GM19099 (cell line): Measurements from ENCODE around the gene CDH23.

Experiments used
- POLR2A ChIP-seq: IDR thresholded peaks from 3 replicates; pipeline ENCODE4 v1.6.1; 2011; ENCODE audit warnings: low read depth; ENCODE audit not compliant: insufficient read length; ENCODE audit errors: extremely low read depth

Gene CDH23

DNA sequence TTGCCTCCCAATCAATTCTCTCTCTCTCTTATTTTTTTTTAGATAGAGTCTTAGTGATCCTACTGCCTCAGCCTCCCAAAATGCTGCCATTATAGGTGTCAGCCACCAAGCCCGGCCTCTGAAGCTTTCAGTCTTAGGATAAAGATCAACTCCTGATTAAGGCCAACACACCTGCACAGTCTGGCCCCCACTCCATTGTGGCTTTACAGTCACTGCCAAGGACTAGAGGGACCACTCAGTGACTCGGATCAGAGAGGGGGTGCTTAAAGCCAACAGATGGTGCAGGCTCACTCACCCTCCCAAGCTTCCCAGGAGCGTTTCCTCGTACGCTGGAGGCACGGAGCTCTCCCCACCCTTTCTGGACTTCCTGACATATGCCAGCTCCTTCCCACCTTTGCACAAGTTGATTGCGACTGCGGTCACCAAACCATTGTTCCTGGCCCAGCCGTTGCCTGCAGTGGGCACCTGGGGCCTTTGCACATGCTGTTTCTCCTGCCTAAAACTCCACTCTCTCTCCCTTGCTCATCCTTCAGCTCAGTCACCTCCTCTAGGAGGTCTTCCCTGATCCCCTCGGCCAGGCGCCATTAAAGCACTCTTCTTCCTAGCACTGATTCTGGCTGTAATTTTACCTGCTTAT lies 1.7 kb upstream of the CDH23 start:
- TF ChIP-seq POLR2A, result no peak

DNA sequence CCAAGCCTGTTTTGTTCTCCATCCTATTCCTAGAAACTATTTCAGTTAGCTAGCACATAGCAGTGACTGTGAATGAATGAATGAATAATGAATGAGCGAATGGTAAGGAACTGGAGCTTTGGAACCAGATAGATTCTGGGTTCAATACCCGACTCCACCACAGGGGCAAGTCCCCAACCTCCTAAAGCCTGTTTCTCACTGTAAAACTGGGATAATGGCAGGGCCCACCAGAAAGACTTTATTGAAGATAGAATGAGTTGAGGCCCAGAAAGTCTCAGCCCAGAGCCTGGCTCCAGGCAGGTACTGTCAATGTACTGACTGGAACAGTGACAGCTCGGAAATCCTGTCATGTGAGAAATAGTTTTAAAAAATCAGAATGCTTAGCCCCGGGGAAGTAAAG lies 1.1 kb upstream of the CDH23 start:
- TF ChIP-seq POLR2A, result no peak

DNA sequence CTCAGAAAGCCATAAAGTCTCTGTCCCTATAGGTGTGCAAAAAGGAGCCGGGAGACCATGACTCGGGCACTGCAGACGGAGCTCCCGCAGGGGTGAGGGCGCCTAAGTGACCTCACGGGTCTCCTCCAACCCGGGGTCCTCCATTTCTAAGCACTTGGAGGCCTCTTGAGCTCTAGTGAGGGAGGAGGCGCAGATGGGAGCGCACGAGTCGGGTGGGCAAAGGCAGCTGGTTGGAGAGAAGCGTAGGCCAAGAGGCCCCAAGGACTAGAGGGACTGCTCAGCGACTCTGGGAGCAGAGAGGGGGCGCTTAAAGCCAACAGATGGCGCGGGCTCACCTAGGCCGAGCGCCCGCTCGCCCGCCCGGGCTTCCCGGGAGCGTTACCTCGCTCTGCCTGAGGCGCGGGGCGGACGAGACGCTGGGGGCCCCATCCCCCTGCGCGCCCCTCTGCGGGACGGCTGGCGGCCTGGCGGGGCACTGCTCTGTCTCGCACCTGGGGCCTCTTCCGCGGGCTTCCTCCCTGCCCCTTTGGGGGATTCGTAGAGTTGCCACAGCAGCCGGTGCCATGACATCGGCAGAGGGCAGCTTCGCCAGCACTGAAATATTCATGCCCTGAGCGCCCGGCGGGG lies 523 bp upstream of the CDH23 start:
- TF ChIP-seq POLR2A, result no peak

DNA sequence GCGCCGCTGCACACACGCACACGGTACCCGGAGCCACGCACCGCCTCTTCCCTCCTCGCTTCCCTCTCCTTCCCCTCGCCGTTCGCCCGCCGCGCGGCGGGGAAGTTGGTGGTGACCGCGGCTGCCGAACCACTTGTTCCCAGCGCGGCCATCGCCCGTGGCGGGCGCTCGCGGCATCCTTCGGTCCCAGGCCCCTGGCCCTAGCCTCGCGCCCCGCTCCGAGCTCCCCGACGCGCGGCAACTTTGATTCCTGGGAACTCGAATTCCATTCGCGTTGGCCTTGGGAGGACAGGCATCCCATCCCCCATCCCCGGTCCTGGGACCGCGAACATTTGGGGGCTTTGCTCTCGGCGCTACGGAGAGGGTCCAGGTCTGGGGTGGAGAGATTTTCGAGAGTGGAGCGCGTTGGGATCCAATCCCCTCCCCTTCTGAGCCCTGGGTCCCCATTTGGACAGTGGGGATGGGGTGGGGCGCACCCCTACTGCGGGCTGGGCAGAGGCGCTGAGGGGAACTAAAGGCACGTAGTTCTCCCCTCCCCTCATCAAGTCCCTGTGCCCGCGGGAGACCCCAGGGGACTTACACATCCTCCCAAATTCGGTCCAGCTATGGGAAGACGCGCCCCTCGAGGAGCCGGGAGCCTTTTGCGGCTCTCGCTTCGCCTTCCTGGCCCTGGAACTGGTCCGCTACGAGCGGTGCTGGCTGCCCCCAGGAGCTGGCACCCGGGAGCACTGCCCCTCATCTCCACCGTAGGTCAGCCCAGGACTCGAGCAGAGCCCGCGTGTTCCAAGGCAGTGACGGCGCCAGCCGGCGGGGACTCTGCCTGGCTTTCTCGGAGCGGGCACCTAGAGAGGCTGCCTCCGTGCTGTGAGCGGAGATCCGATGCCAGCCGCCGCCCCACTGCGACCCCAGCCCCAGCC lies 834 bp downstream of the CDH23 start:
- TF ChIP-seq POLR2A, result no peak

DNA sequence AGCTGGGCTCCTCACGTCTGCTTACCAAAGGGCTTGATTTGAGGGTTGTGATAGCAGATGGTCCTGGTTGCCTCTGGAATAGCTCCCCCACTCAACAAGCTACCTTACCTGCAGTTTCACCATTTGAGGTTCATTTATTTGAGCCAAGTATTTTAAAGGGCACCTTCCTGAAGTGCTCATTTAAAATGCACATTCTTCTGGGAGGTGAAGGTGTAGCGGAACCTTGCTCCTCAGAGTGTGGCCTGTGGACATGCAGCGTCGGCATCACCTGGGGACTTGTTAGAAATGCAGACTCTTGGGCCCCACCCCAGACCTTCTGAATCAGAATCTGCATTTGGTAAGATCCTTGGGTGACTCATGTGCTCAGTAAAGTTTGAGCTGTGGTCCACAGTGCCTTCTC lies 2.3 kb downstream of the CDH23 start:
- TF ChIP-seq POLR2A, result no peak

DNA sequence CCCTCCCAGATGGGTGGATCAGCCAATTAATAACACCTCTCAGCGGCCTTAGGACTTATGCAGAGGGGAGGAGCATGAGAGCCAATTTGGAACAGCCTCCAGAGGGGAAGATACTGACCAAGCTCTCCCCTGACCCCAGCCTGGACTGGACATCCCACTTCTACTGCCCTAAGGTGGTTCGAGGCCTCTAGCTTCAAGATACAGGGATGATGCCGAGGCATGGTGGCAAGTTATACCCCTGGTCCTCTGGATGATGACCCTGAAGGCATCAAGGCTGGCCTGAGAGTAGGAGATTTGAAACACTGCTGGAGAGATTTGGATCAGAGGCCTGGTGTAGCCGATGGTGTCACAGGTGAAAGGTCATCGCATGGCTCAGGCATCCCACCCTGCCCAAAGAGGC lies 3.2 kb downstream of the CDH23 start:
- no peak for TF ChIP-seq POLR2A

DNA sequence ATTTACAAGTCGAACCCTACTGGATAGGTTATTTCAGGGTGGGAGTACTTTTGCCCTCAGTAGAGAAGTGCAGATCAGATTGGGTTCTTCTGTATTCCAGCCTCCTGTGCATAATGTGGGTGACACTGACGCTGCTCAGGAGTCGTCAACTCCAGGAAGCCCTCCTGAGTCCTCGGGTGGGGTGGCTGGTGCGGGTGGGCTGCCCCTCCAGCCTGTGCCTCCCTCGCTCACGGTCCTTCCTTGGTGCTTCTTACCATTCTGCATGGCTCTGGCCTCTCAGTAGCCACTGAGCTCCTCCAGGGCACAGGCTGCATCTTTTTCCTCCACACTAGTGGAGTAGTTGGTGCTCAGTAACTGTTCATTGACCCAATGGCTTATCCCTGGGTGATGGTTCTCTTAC lies 4.3 kb downstream of the CDH23 start:
- no peak for TF ChIP-seq POLR2A

DNA sequence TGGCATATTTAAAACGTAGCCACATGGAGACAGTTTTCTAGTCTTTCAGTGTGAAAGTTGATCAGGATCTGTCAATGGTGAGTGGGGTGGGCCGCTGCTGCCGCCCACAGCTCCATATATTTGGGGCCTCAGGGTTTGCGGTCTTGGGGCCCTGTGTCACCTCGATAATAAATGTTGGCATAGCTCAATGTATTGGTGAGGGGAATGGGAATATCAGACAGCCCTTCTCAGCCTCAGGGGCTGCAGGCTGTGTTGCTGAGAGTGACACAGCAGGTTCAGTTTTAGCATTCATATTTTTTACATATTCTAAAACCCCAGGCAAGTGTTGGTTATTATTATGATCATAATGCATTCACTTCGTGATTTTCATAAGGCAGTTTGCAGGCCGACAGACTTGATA lies 5.3 kb downstream of the CDH23 start:
- no peak for TF ChIP-seq POLR2A

DNA sequence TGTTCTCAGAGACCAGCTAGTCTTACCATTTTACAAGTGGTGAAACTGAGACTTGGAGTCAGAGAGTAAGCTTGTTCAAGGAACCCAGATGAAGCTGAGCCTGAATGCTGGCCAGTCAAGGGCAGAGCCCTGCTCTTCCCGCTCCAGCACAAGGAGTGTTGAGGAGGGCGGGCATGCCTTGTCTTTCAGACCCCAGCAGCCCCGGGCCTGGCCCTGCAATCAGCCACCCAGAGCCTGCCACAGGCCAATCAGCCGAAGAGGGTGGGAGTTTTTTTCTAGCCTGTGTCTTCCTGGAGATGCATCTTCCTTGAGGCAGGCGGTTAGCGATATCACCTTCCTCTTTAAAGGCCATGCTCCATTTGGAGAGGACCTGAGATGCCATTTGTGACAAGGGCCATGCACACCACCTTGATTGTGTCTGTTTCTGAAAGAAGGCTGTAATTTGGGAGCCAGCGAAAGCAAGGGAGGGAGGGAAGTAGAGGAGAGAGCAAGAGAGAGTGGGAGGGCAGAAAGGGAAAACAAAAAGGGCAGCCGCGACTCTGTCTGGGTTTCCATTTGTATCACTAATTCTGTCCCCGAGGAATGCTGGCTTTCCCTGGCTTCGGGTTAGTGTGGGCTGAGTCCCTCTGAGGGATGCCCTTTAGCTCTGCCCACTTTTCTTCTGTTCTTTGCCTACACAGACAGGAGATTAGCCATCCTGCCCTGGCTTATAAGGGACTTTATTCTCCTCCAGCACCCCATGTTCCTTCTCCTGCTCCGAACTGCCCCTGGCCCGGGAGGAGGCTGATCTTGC lies 8.0 kb downstream of the CDH23 start:
- no peak for TF ChIP-seq POLR2A

DNA sequence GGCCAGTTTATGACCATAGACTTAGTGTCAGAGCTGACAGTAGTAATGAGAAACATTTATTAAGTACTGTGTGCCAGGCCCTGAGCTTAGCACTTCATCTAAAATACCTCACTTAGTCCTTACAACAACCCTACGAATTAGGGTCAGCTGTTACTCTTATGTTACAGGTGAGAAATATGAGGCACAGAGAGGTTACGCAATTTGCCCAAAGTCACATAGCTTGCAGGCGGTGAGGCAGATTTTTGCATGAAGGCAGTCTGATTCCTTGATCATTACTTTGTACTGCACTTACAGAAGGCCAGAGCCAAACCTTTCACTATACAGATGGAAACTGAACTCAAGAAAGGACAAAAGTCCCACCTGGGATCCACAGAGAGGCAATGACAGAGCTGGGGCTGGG lies 10.2 kb downstream of the CDH23 start:
- no peak for TF ChIP-seq POLR2A

DNA sequence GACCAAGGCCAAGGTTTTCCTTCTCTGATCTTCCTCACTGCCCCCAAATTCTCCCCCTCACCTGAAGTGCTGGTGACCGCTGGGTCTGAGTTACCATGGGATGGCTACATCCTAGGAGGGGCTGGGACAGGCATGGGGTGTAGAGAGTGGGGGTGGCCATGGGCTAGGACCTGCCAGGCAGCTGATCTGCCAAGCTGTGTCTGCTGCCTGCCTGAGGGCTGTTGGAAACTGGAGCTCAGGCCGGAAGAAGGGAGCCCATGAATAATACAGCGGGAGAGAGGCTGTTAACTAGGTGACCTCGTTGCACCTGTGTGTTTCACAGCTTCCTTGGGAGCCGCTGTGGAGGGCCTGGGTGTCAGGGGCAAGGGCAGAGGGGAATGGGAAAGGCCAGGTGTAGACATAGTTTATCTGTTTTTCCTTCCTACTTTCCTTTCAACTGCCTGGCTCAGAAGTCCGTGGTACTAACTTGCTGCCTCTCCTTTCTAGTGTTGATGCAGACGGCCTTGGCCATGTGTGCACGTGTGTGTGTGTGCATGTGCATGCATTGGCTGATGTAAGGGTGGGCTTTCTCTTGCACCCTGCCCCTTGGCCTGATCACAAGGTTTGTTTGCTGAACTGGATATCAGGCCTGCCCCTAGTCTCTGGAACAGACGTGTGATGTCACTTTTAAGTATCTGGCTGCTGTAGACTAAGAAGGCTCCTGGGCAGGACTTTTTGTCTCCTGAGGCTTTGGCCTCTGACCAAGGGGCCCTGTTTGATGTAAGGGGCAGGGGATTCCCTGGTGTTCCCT lies 11.9 kb downstream of the CDH23 start:
- TF ChIP-seq POLR2A, result no peak

DNA sequence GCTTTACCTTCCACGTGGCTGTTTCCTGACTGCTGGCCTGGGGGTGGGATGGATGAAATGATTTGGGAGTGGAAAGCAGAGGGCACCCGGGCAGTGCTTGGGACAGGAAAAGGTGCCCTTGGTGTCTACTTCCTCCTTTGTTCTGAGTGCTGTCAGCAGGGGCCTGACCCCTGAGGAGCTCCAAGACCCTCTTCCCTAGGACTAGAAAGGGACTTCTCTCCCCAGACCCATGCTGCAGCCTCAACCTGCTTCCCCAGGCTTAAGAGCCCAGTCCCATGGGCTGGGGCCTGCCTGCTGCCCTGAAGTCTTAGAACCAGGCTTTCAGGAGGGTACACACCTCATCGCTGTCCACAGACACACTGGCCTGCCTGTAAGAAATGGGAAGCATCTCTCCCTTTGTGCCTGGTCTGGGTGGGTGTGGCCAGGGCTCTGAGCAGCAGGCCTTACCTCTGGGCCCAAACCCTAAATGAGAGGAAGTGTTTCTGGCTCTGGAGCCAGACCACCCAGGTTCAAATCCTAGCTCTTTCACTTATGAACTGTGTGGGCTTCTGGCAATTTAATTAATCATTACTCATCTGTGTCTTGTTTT lies 12.9 kb downstream of the CDH23 start:
- no peak for TF ChIP-seq POLR2A

DNA sequence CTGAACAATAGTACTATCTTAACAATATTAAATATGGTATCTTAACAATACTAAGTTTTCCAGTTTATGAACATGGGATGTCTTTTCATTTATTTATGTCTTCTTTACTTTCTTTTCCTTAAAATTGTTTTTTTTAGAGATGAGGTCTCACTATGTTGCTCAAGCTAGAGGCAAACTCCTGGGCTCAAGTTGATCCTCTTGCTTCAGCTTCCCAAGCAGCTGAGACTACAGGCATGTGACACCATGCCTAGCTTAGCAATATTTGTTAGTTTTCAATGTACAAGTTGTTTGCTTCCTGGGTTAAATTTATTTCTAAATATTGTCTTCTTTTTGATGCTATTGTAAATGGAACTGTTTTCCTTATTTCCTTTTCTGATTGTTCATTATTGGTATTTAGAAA lies 16.9 kb downstream of the CDH23 start:
- no peak for TF ChIP-seq POLR2A

DNA sequence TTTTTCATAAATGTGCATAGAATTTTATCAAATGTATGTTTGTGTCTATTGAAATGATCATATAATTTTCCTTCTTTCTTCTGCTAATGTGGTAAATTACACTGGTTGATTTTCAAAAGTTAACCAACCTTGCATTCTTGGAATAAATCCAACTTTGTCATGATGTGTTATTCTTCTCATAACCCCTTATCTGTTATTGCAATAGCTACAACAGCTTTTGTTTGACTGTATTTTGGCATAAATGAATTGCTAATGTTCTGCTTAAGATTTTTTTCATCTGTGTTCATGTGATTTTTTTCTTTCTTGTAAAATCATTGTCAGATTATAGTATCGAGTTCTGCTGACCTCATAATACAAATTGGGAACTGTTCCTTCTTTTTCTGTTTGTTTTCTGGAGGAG lies 17.6 kb downstream of the CDH23 start:
- no peak for TF ChIP-seq POLR2A
